Measurements from ENCODE around the gene SLC12A8.

Gene SLC12A8

GRCh38 chr3:125246237-125246636 is 33.7 kb upstream of the SLC12A8 start:
- TF ChIP-seq, protein P1, sequence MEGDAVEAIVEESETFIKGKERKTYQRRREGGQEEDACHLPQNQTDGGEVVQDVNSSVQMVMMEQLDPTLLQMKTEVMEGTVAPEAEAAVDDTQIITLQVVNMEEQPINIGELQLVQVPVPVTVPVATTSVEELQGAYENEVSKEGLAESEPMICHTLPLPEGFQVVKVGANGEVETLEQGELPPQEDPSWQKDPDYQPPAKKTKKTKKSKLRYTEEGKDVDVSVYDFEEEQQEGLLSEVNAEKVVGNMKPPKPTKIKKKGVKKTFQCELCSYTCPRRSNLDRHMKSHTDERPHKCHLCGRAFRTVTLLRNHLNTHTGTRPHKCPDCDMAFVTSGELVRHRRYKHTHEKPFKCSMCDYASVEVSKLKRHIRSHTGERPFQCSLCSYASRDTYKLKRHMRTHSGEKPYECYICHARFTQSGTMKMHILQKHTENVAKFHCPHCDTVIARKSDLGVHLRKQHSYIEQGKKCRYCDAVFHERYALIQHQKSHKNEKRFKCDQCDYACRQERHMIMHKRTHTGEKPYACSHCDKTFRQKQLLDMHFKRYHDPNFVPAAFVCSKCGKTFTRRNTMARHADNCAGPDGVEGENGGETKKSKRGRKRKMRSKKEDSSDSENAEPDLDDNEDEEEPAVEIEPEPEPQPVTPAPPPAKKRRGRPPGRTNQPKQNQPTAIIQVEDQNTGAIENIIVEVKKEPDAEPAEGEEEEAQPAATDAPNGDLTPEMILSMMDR (conservative IDR thresholded peaks at IDR 0.05; ENCODE audit: low read depth, low read length), result no peak
- DNase-seq (ENCODE audit: low read depth), result no peak
- H3K4me3 ChIP-seq (ENCODE audit: low read length), result no peak overlapping the region

DNA sequence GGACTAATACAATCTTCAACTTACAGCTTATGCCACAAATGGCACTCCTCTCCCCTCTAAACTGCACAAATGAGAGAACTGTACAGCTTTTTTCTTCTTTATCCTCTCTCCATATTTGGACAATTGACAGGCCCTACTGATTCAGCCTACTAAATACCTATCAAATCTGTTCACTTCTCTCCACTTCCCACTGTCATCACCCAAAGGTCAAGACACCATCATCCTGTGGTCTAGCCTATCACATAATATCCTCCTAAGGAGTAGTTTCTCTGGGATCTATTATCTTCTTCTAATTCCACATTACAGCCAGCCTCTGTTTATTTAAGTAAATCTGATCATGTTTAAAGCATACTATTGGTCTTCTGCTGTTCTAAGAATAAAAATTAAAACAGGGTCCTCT is 33.0 kb upstream of the SLC12A8 start:
- TF ChIP-seq, protein P1 (conservative IDR thresholded peaks at IDR 0.05; ENCODE audit: low read depth, low read length), result no peak
- no peak overlapping the region for H3K4me3 ChIP-seq (ENCODE audit: low read length)
- DNase-seq (ENCODE audit: low read depth), result no peak

- H3K4me3 ChIP-seq (ENCODE audit: low read length), result no peak overlapping the region
- no peak for DNase-seq (ENCODE audit: low read depth)
- TF ChIP-seq, protein P1 (conservative IDR thresholded peaks at IDR 0.05; ENCODE audit: low read depth, low read length), result no peak
These were observed 27.9 kb upstream of the SLC12A8 start for GRCh38 chr3:125240496-125240895.

DNA sequence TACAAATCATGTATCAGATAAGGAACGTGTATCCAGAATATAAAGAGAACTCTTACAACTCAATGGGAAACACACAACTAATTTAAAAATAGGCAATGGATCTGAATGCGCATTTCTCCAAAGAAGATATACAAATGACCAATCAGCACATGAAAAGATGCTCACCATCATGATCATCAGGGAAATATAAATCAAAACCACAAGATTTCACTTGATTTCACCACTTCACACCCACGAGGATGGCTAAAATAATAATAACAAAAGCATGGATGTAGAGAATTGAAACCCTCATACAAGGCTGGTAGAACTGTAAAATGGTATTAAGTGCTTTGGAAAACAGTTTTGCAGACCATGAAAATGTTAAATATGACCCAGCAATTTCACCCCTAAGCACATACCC is 26.7 kb upstream of the SLC12A8 start:
- H3K4me3 ChIP-seq (ENCODE audit: low read length), result no peak overlapping the region
- TF ChIP-seq, protein P1 (conservative IDR thresholded peaks at IDR 0.05; ENCODE audit: low read depth, low read length), result no peak
- DNase-seq (ENCODE audit: low read depth), result no peak

GRCh38 chr3:125238759-125239158 is 26.2 kb upstream of the SLC12A8 start:
- TF ChIP-seq, protein P1 (conservative IDR thresholded peaks at IDR 0.05; ENCODE audit: low read depth, low read length), result no peak
- no peak for DNase-seq (ENCODE audit: low read depth)

GRCh38 chr3:125236331-125236903 is 23.9 kb upstream of the SLC12A8 start:
- DNase-seq (ENCODE audit: low read depth), result peak; percentile 33
- TF ChIP-seq, protein P1 (conservative IDR thresholded peaks at IDR 0.05; ENCODE audit: low read depth, low read length), result no peak
- H3K4me3 ChIP-seq (ENCODE audit: low read length), result no peak overlapping the region

More at GRCh38 chr3:125238759-125239158, 26.2 kb upstream of the SLC12A8 start:
- no peak overlapping the region for H3K4me3 ChIP-seq (ENCODE audit: low read length)

GRCh38 chr3:125234831-125235230 is 22.3 kb upstream of the SLC12A8 start:
- DNase-seq (ENCODE audit: low read depth), result no peak
- TF ChIP-seq, protein P1 (conservative IDR thresholded peaks at IDR 0.05; ENCODE audit: low read depth, low read length), result no peak
- no peak overlapping the region for H3K4me3 ChIP-seq (ENCODE audit: low read length)
